GM18502 (cell line): ENCODE data around the gene GPR150.

Experiments used
- ATAC-seq: cut with Tn5 transposase; IDR thresholded peaks from one replicate; pipeline ENCODE4 v1.9.1; 2021; ENCODE audit warnings: mild to moderate bottlenecking; ENCODE audit not compliant: unreplicated experiment, poor library complexity

Gene GPR150

DNA sequence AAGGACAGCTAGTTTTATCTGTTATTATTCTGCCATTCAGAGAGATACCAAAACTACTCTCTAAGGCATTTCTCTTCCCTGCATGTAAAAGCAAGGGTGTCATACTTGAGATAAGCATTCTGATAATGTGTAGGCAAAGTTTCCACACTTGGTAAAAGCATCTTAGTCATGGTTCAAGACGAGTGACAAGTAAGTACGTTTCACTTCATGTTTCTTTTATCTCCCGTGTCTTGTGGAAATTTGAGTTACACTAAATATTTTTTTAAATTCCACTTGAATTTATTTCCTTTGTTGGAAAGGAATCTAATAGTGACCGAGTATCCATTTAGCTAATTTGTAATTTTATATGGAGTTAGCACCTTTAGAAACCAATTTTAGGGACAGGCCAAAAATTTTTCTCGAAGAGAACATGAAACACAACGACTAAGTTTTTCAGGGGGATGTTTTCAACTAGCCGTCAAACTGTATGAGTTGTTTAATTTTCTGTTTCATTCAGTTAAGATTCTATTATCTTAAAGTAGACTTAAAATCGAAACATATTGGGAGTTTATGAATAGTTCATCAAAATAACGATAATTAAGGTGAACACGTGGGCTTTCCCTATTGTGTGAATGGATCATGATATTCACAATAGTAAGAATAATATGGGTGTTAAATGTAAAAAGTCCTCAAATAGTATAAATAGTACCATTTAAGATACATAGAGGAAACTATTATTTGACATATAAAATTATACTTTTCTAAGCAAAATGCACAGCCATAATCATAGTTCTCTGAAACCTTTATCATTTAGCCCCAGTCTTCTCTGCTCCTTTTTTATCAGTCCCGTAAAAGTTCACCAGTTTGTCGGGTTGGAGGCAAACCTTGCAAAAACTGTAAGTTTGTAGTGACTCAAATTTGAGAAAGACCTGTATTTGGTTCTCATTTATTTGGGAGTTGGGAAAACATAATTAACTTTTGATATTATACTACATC is 28.3 kb downstream of the GPR150 start:
- no peak for ATAC-seq

GRCh38 chr5:95649274-95649673 is 29.4 kb downstream of the GPR150 start:
- ATAC-seq, result no peak

DNA sequence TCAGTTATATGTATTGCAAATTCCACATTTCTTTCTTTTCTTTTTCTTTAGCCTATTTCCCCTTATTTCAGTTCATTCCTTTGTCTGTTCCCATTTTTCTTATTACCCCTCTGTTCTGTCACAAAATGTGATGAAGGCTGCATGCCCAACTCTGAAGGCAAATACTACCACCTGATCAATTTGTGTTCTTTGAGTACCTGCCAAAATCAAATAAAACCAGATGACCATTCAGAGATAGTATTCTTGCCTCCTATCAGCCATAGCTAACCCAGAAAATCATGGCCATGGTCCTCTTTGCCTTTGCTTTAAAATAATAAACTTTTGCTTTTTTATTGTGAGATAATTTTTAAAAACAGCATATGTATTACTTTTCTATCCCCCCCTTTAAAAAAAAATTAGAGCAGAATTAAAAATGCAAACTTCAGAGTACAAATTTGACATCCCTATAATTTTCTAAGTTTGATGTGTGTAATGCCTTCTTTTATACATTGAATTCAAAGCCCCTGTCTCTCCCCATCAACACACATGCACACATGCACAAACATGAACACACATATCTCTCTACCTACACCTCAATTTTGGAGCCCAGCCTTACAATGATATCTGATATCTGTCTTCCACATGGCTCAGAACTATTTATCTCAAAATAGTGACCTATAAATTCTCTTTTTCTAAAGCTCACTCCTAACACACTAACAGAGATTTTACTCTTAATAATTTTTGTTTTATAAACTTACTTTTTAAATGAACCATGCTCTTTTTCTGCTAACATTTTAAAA is 30.1 kb downstream of the GPR150 start:
- ATAC-seq, result no peak

- no peak for ATAC-seq
Observed at GRCh38 chr5:95652849-95653248, 33.0 kb downstream of the GPR150 start.

DNA sequence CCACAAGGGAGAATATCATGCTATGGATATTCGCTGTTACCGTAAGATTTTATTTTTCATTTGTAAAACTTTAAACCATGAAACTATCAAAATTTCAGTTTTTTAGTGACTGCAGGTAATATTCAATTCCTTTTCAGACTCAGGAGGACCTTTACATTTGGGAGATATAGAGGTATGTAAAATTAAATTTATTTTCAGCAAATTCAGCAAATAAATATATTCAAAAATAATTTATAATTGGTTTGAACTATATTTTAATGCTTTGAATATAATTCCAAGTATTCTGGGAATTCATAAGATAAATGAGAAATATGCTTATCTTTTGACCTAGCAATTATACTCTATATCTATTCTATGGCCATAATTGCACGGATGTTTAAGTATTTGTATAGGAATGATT is 34.3 kb downstream of the GPR150 start:
- ATAC-seq, result no peak

DNA sequence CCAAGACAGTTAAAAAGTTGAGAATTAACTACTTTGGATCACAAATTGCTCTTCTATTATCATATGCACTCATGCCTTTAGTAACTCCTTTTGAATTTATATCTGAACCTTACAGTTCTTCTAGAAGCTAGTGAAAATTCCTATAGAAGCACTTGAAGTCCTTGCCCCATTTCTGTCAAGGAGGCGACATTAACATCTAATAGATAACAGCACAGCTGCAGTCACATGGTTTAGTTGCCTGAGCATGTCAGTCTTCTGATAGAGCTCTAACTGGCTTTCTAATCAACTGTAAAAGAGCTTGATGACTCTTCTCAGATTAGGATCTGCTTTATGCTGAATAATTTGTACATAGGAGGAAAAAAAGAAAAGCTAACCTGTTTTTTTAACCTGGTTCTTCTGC is 35.7 kb downstream of the GPR150 start:
- no peak for ATAC-seq

- no peak for ATAC-seq
Observed at GRCh38 chr5:95660060-95660459, 40.2 kb downstream of the GPR150 start.

- ATAC-seq, result no peak
Observed at GRCh38 chr5:95662946-95663345, 43.1 kb downstream of the GPR150 start.

DNA sequence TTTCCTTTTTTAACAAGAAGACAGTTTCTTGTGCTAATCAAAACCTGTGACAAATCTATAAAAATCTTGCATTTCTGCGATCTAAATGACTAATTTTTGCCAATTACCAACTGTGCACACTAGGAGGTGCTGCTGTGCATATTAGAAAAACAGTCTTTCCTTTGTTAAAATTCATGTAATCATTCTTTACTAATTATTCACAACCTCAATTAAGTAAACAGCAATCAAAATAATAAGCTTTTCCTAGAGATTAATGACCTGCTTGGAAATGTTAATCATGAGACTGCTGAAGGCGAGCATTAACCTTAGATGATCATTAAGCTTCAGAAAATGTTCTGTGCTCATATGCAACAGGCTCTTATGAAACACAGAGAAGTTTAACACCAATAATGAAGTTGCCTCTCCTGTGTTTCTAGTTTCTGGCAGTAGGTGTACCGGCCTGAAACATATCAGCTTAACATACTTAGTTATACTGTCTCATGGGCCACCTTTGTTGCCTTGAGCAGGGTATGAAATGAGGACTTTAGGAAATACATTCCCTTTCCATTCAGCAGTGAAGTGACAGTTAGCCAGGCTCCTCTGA is 44.4 kb downstream of the GPR150 start:
- no peak for ATAC-seq

DNA sequence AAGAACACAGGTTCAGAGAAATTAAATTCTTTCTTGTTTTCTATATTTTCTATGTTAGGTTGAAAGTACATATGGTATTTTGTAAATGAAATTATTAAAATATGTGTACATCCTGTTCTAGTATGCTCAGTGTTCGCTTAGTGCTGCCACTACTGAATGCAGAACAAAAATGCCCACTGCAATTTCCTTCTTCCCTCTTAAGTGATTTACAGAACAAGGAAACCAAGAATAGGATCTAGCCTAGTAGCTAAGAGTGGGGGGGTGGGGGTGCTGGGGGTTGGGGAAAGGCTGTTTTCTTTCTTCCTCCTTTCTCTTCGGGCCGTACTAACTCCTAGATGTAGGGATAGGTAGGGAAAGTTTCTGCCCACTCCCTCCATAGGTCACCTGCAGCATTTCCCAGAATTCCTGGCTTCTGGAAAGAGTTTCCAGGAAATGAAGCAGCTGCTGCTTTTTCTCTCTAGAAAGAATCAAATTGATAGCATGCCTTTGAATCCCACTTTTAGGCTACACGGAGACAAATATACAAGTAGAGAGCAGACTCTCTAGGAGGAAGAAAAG is 47.3 kb downstream of the GPR150 start:
- no peak for ATAC-seq

- no peak for ATAC-seq
Observed at GRCh38 chr5:95667678-95668077, 47.8 kb downstream of the GPR150 start.

DNA sequence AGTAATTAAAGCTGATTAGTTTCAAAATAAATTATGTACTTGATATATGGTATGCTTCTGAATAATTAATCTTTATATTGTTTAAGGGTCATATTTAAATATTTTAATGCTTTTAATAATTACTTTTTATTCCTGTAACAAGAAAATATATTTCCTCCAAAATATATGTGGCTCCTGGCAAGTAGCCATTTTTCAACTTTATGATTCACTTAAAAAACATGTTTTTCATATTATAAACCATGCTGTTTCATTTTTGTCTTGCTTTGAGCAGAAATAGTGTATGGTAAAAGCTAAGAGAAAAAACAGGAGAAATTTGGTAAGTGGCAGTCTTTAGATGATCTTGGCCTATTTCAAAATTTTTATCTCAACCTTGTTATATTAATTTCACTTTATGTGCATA is 48.3 kb downstream of the GPR150 start:
- no peak for ATAC-seq

- ATAC-seq, result no peak
Observed at GRCh38 chr5:95668728-95669127, 48.8 kb downstream of the GPR150 start.

GRCh38 chr5:95669540-95669939 is 49.7 kb downstream of the GPR150 start:
- no peak for ATAC-seq

GRCh38 chr5:95669985-95670384 is 50.1 kb downstream of the GPR150 start:
- no peak for ATAC-seq

DNA sequence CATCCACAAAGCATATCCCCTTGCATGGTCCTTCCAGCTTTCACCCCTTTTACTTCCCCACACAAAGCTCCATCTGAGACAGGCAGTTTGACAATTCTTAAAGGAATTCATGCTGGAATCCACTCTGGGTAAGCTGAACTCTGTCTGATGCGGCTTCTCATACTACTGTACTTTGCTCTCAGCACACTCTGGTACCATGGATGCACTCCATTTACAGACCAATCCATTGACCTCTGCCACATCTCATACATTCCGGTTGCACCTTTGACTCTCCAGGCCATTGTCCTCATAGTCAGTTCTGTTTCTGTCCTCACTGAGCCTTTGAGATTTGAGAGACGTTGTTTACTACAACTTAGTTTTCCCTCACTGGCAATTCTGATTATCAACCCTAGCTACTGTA is 50.7 kb downstream of the GPR150 start:
- no peak for ATAC-seq
